K562 (cell line): ENCODE data around the gene ARHGAP24. TPM values are rescaled to one million over a fixed set of nuclear protein-coding genes. Genes with fewer than 3 reads are reported as not detected.

Experiments used
- CREM ChIP-seq: IDR thresholded peaks from 2 replicates; pipeline ENCODE4 v1.6.1; 2014; ENCODE audit warnings: antibody characterized with exemption, low read depth
- E2F3 ChIP-seq: fragments of 250-450 bp; sonication (Bioruptor Pico); IDR thresholded peaks from 2 replicates; pipeline ENCODE4 v1.4.0; 2020; ENCODE audit warnings: mild to moderate bottlenecking
- HCFC1 ChIP-seq: IDR thresholded peaks from 2 replicates; pipeline ENCODE4 v1.6.1; 2012; ENCODE audit warnings: low read depth, low read length, improper control_type of control experiment
- HES1 ChIP-seq: fragments of 450-650 bp; IDR thresholded peaks from 2 replicates; pipeline ENCODE4 v1.6.1; 2016; ENCODE audit warnings: low read depth, mild to moderate bottlenecking, moderate library complexity
- MNT ChIP-seq, 2 experiments: fragments of 450-650 bp; conservative IDR thresholded peaks; 2 replicates each; pipeline ENCODE4 v1.6.1; 2017; ENCODE audit warnings: mild to moderate bottlenecking in 2 of 2, moderate library complexity in 2 of 2
- NFXL1 ChIP-seq: fragments of 450-650 bp; formaldehyde crosslinking; IDR thresholded peaks from 2 replicates; pipeline ENCODE4 v1.4.0; 2021; ENCODE audit warnings: mild to moderate bottlenecking
- POLR2G ChIP-seq: fragments of 200-400 bp; formaldehyde crosslinking; IDR thresholded peaks from 2 replicates; pipeline ENCODE4 v1.6.1; 2017; ENCODE audit warnings: low read depth, mild to moderate bottlenecking, antibody characterized with exemption, low read length, moderate library complexity
- POLR3A ChIP-seq: IDR thresholded peaks from 2 replicates; pipeline ENCODE4 v1.6.1; 2011; ENCODE audit warnings: borderline replicate concordance, mild to moderate bottlenecking, moderate library complexity; ENCODE audit not compliant: insufficient read length, insufficient read depth; ENCODE audit errors: extremely low read depth
- TCF15 ChIP-seq: fragments of 250-450 bp; sonication (Bioruptor Pico); IDR thresholded peaks from 2 replicates; pipeline ENCODE4 v1.8.0; 2022; ENCODE audit warnings: moderate library complexity, mild to moderate bottlenecking, inconsistent platforms
- U2AF2 ChIP-seq: fragments of 200-400 bp; formaldehyde crosslinking; optimal IDR thresholded peaks from 2 replicates; pipeline ENCODE3; 2017; ENCODE audit warnings: low read depth, mild to moderate bottlenecking, low read length
- ZKSCAN1 ChIP-seq: fragments of 150-350 bp; IDR thresholded peaks from 2 replicates; pipeline ENCODE4 v1.6.1; 2016; ENCODE audit warnings: low read depth, low read length
- ZNF318 ChIP-seq, 2 experiments: fragments of 450-650 bp; IDR thresholded peaks; 2 replicates each; pipeline ENCODE4 v1.6.1; 2016; ENCODE audit warnings: mild to moderate bottlenecking in 2 of 2, borderline replicate concordance in 1 of 2, low read depth in 1 of 2, moderate library complexity in 1 of 2
- ZNF384 ChIP-seq: IDR thresholded peaks from 2 replicates; pipeline ENCODE4 v1.6.1; 2012; ENCODE audit warnings: low read depth, low read length, improper control_type of control experiment
- ZNF717 ChIP-seq: fragments of 250-450 bp; sonication (Bioruptor Pico); IDR thresholded peaks from 2 replicates; pipeline ENCODE4 v1.5.0; 2021
- polyA plus RNA-seq, 8 experiments: library from polyadenylated mRNA; depleted of rRNA in 4 of 8; stranded (reverse) in 5 of 8; unstranded in 3 of 8; fragments of >200 nt; fragmentation: Nextera tagmentation in 2 of 8; fragmentation: Illumina TruSeq in 1 of 8; extraction: Ambion mirVana in 2 of 8; extraction: Trizol in 1 of 8; gene quantifications; 2 replicates each; pipeline versions ENCODE4 v1.2.1 to v1.2.3, GENCODE V29; 2011 to 2014; ENCODE audit warnings: inconsistent platforms in 1 of 8, missing spikeins in 1 of 8
- total RNA-seq, 7 experiments: library from RNA; depleted of rRNA in 6 of 7; stranded (reverse); fragments of >200 nt in 6 of 7; fragmentation: Illumina TruSeq in 2 of 7; extraction: Trizol in 2 of 7; gene quantifications; 2 replicates each; pipeline versions ENCODE4 v1.2.1 to v1.2.3, GENCODE V29; 2011 to 2021; ENCODE audit warnings: low replicate concordance in 1 of 7

The ARHGAP24 gene
- total and polyA plus RNA-seq, 9 of the 15 experiments (the other 6 are each of a cell fraction or from before 2014, with no cell fraction given): 8.0 to 22.6 (median 14.0) TPM

- TF ChIP-seq ZNF318 (IDR thresholded peaks at IDR 0.05; ENCODE audit: borderline replicate concordance in 1 of 2, low read depth in 1 of 2) (no peak), U2AF2 (no peak), ZNF384 (no peak), HCFC1 (no peak), NFXL1 (CRISPR knock-in tag) (no peak), POLR2G (no peak), HES1 (no peak), ZNF717 (CRISPR knock-in tag) (no peak), POLR3A (no peak), ZKSCAN1 (no peak), TCF15 (CRISPR knock-in tag) (no peak), MNT (conservative IDR thresholded peaks at IDR 0.05) (no peak), CREM (no peak), E2F3 (CRISPR knock-in tag) (no peak)
Observed at GRCh38 chr4:85937507-85937906, 462.6 kb downstream of the ARHGAP24 start (continued).
